H9 (cell line): ENCODE data around the gene TTC39C. TPM values are rescaled to one million over a fixed set of nuclear protein-coding genes. Genes with fewer than 3 reads are reported as not detected.

ENCODE experiments used
- DNase-seq: peaks from one replicate; pipeline ENCODE4 v3.0.0-alpha.2; 2017
- H2AFZ ChIP-seq: one replicate; pipeline ENCODE4 v1.6.1; 2013; ENCODE audit warnings: mild to moderate bottlenecking, low read length, control low read depth, moderate library complexity
- H2AK5ac ChIP-seq: 2 replicates; pipeline ENCODE4 v1.6.1; 2013; ENCODE audit warnings: low read length, control low read depth, mixed read lengths; ENCODE audit not compliant: insufficient read length
- H2BK120ac ChIP-seq: one replicate; pipeline ENCODE4 v1.6.1; 2013; ENCODE audit warnings: low read depth, mild to moderate bottlenecking, low read length, control low read depth, inconsistent platforms; ENCODE audit not compliant: poor library complexity, severe bottlenecking
- H2BK12ac ChIP-seq: 2 replicates; pipeline ENCODE4 v1.6.1; 2013; ENCODE audit warnings: low read length, control low read depth, mixed read lengths, low read depth; ENCODE audit not compliant: insufficient read length
- H2BK15ac ChIP-seq: 2 replicates; pipeline ENCODE4 v1.6.1; 2013; ENCODE audit warnings: low read depth, low read length, control low read depth
- H2BK20ac ChIP-seq: one replicate; pipeline ENCODE4 v1.6.1; 2013; ENCODE audit warnings: low read depth, mild to moderate bottlenecking, low read length, control low read depth, inconsistent platforms; ENCODE audit not compliant: poor library complexity, severe bottlenecking
- H2BK5ac ChIP-seq: 2 replicates; pipeline ENCODE4 v1.6.1; 2013; ENCODE audit warnings: low read length, control low read depth, mixed read lengths; ENCODE audit not compliant: insufficient read length
- H3K14ac ChIP-seq: 2 replicates; pipeline ENCODE4 v1.6.1; 2013; ENCODE audit warnings: low read length, control low read depth; ENCODE audit not compliant: insufficient read depth
- H3K18ac ChIP-seq: 2 replicates; pipeline ENCODE4 v1.6.1; 2013; ENCODE audit warnings: low read depth, mild to moderate bottlenecking, mixed read lengths, low read length, control low read depth; ENCODE audit not compliant: insufficient read length
- H3K23ac ChIP-seq: 2 replicates; pipeline ENCODE4 v1.6.1; 2013; ENCODE audit warnings: low read length, control low read depth, mixed read lengths, low read depth; ENCODE audit not compliant: insufficient read length
- H3K23me2 ChIP-seq: 2 replicates; pipeline ENCODE4 v1.6.1; 2013; ENCODE audit warnings: low read depth, mild to moderate bottlenecking, mixed read lengths, low read length, control low read depth; ENCODE audit not compliant: insufficient read length, poor library complexity, severe bottlenecking
- H3K27ac ChIP-seq: 2 replicates; pipeline ENCODE4 v1.5.1; 2013; ENCODE audit warnings: low read length, control low read depth, mixed read lengths, low read depth; ENCODE audit not compliant: insufficient read length
- H3K27me3 ChIP-seq: 2 replicates; pipeline ENCODE4 v1.6.1; 2013; ENCODE audit warnings: low read length, control low read depth, inconsistent platforms; ENCODE audit not compliant: insufficient read depth
- H3K4ac ChIP-seq: 2 replicates; pipeline ENCODE4 v1.6.1; 2013; ENCODE audit warnings: low read depth, mild to moderate bottlenecking, control low read depth, inconsistent platforms, low read length, moderate library complexity
- H3K4me1 ChIP-seq: 2 replicates; pipeline ENCODE4 v1.6.1; 2013; ENCODE audit warnings: low read length, control low read depth, inconsistent platforms; ENCODE audit not compliant: insufficient read depth
- H3K4me2 ChIP-seq: 2 replicates; pipeline ENCODE4 v1.6.1; 2013; ENCODE audit warnings: low read length, control low read depth, mixed read lengths; ENCODE audit not compliant: insufficient read length, insufficient read depth
- H3K56ac ChIP-seq: 2 replicates; pipeline ENCODE4 v1.6.1; 2013; ENCODE audit warnings: low read depth, mild to moderate bottlenecking, mixed read lengths, low read length, control low read depth; ENCODE audit not compliant: insufficient read length
- H3K79me1 ChIP-seq: 2 replicates; pipeline ENCODE4 v1.6.1; 2013; ENCODE audit warnings: low read depth, mild to moderate bottlenecking, moderate library complexity, low read length, control low read depth, inconsistent platforms; ENCODE audit not compliant: insufficient read depth, poor library complexity, severe bottlenecking
- H3K79me2 ChIP-seq: 2 replicates; pipeline ENCODE4 v1.6.1; 2013; ENCODE audit warnings: low read length, control low read depth, inconsistent platforms; ENCODE audit not compliant: insufficient read depth
- H3K9ac ChIP-seq: 2 replicates; pipeline ENCODE4 v1.6.1; 2013; ENCODE audit warnings: low read length, control low read depth, mixed read lengths; ENCODE audit not compliant: insufficient read length; ENCODE audit errors: extremely low read depth
- H3K9me3 ChIP-seq: one replicate; pipeline ENCODE4 v1.6.1; 2013; ENCODE audit warnings: low read depth, low read length, inconsistent platforms; ENCODE audit not compliant: control insufficient read depth
- H3T11ph ChIP-seq: one replicate; pipeline ENCODE4 v1.6.1; 2013; ENCODE audit warnings: mild to moderate bottlenecking, low read length, control low read depth, inconsistent platforms
- H4K20me1 ChIP-seq: one replicate; pipeline ENCODE4 v1.6.1; 2013; ENCODE audit not compliant: control insufficient read depth, insufficient read length, insufficient read depth
- H4K5ac ChIP-seq: 2 replicates; pipeline ENCODE4 v1.6.1; 2013; ENCODE audit warnings: low read depth, mild to moderate bottlenecking, mixed read lengths, low read length, control low read depth; ENCODE audit not compliant: insufficient read length
- H4K8ac ChIP-seq: replicated peaks from 2 replicates; pipeline ENCODE4 v1.6.1; 2013; ENCODE audit warnings: low read length, control low read depth, mixed read lengths, low read depth; ENCODE audit not compliant: insufficient read length
- H4K91ac ChIP-seq: 2 replicates; pipeline ENCODE4 v1.6.1; 2013; ENCODE audit warnings: low read depth, mild to moderate bottlenecking, moderate library complexity, mixed read lengths, low read length, control low read depth; ENCODE audit not compliant: insufficient read length
- H3K27ac Mint-ChIP-seq, 3 experiments: 2 replicates in 2 of 3; 3 replicates in 1 of 3; pipeline ENCODE4 v1.8.0; 2020 to 2021; ENCODE audit warnings: mixed read lengths in 3 of 3, mild to moderate bottlenecking in 1 of 3, moderate library complexity in 1 of 3
- H3K27me3 Mint-ChIP-seq: 2 replicates; pipeline ENCODE4 v1.8.0; 2021; ENCODE audit warnings: low read depth, mild to moderate bottlenecking, moderate library complexity, mixed read lengths
- H3K36me3 Mint-ChIP-seq, 3 experiments: 2 replicates in 2 of 3; 3 replicates in 1 of 3; pipeline ENCODE4 v1.8.0; 2020 to 2021; ENCODE audit warnings: low read depth in 3 of 3, mixed read lengths in 3 of 3; ENCODE audit not compliant: insufficient read depth in 1 of 3
- H3K4me1 Mint-ChIP-seq, 2 experiments: 2 replicates each; pipeline ENCODE4 v1.8.0; 2020; ENCODE audit warnings: mixed read lengths in 2 of 2
- H3K4me3 Mint-ChIP-seq, 2 experiments: 2 replicates in 1 of 2; 3 replicates in 1 of 2; pipeline ENCODE4 v1.8.0; 2020 to 2021; ENCODE audit warnings: mild to moderate bottlenecking in 2 of 2, mixed read lengths in 2 of 2, moderate library complexity in 1 of 2
- H3K9me3 Mint-ChIP-seq, 2 experiments: 2 replicates in 1 of 2; 3 replicates in 1 of 2; pipeline ENCODE4 v1.8.0; 2020; ENCODE audit warnings: mild to moderate bottlenecking in 2 of 2, mixed read lengths in 2 of 2, moderate library complexity in 1 of 2
- WGBS: extraction: QIAGEN DNeasy Blood & Tissue Kit; methylation state at CpG from one replicate; pipeline ENCODE4 v1.1.7; 2013; ENCODE audit warnings: missing lambda C conversion rate, low lambda C conversion rate, mixed read lengths; ENCODE audit not compliant: insufficient read length; ENCODE audit errors: extremely low coverage; 5-methylcytosine and 5-hydroxymethylcytosine counted together
- total RNA-seq: library from RNA; stranded (reverse); gene quantifications from 2 replicates; pipeline ENCODE4 v1.2.1, GENCODE V29; 2021
- TF ChIP-seq, protein P1 (sequence below): fragments of 200-600 bp; sonication (generic); conservative IDR thresholded peaks from 3 replicates; pipeline ENCODE4 v1.8.0; 2021; ENCODE audit warnings: antibody characterized with exemption, mild to moderate bottlenecking

TTC39C gene
- total RNA-seq, 1 experiment from 2014 or later = 18.0 TPM

DNA sequence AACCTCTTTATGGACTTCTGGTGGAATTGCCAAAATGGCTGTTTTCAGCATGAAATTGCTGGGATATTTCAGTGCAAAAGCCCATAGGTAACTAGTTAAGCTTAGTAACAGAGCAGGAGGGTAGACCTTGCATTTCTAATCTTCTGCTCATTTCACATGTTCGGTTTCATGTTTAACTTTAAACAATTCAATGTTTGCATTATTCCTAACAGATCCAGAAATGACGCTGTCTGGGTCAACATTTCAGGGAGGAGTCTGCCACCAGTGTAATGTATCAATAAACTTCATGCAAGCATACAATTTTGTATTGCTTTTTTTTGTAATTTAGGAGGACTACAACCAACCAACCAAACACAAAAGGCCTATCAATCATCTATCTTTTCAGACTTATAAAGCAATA is 146.8 kb downstream of the TTC39C start:
- Histone ChIP-seq H3K4me1 (no peaks in the 10 kb centered on the region), H2BK12ac (no peak overlapping the region), H3K18ac (no peak overlapping the region), H2AK5ac (no peak overlapping the region), H4K8ac (no peak overlapping the region), H3K56ac (no peak overlapping the region), H3K4me2 (no peak overlapping the region), H3K23me2 (no peaks in the 10 kb centered on the region), H3K14ac (no peak overlapping the region), H3K9me3 (no peaks in the 10 kb centered on the region), H2BK5ac (no peak overlapping the region), H3K79me1 (no peaks in the 10 kb centered on the region), H3K23ac (no peak overlapping the region), H3T11ph (no peak overlapping the region), H2BK120ac (no peak overlapping the region), H2BK15ac (no peak overlapping the region), H4K91ac (no peak overlapping the region), H3K9ac (no peak overlapping the region), H3K79me2 (no peaks in the 10 kb centered on the region), H3K27me3 (no peaks in the 10 kb centered on the region), H2AFZ (no peak overlapping the region), H2BK20ac (no peak overlapping the region), H3K4ac (no peak overlapping the region), H3K27ac (no peak overlapping the region), H4K20me1 (no peaks in the 10 kb centered on the region), H4K5ac (no peak overlapping the region)
- no peaks in the 10 kb centered on the region for H3K9me3 Mint-ChIP-seq
- H3K36me3 Mint-ChIP-seq = peaks cover 24 to 49% (median 32%) of the 10 kb centered on the region in 3 experiments; a peak in 6 of 7 replicates
- no peak overlapping the region for H3K4me3 Mint-ChIP-seq
- no peaks in the 10 kb centered on the region for H3K4me1 Mint-ChIP-seq
- DNase-seq = no peak
- no peaks in the 10 kb centered on the region for H3K27me3 Mint-ChIP-seq
- TF ChIP-seq, protein P1, sequence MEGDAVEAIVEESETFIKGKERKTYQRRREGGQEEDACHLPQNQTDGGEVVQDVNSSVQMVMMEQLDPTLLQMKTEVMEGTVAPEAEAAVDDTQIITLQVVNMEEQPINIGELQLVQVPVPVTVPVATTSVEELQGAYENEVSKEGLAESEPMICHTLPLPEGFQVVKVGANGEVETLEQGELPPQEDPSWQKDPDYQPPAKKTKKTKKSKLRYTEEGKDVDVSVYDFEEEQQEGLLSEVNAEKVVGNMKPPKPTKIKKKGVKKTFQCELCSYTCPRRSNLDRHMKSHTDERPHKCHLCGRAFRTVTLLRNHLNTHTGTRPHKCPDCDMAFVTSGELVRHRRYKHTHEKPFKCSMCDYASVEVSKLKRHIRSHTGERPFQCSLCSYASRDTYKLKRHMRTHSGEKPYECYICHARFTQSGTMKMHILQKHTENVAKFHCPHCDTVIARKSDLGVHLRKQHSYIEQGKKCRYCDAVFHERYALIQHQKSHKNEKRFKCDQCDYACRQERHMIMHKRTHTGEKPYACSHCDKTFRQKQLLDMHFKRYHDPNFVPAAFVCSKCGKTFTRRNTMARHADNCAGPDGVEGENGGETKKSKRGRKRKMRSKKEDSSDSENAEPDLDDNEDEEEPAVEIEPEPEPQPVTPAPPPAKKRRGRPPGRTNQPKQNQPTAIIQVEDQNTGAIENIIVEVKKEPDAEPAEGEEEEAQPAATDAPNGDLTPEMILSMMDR = no peak
- no CpG with 5 or more reads among the region's 2 CpGs for WGBS
- no peak overlapping the region; a peak in 1 of 7 replicates for H3K27ac Mint-ChIP-seq
